Activated CD4-positive, alpha-beta memory T cell treated with anti-CD3 and anti-CD28 coated beads for 36 hours (primary cell): ENCODE measurements around the gene TBC1D1. TPM values are rescaled to one million over a fixed set of nuclear protein-coding genes. Genes with fewer than 3 reads are reported as not detected.

Experiments used
- CTCF ChIA-PET: fragments of 350-600 bp; sonication (Branson Sonifier 250); formaldehyde crosslinking; loops from one replicate; lab custom pipeline; 2021; ENCODE audit warnings: antibody characterized with exemption, inconsistent platforms; lab: Charles Lee
- POLR2A ChIA-PET: fragments of 350-600 bp; sonication (Branson Sonifier 250); formaldehyde crosslinking; loops from one replicate; lab custom pipeline; 2021; ENCODE audit warnings: antibody characterized with exemption; lab: Charles Lee
- DNase-seq: peaks from one replicate; pipeline ENCODE4 v3.0.0-alpha.2; 2020
- H3K27ac Mint-ChIP-seq: one replicate; pipeline ENCODE4 v1.8.0; 2021; ENCODE audit warnings: mixed read lengths
- H3K27me3 Mint-ChIP-seq: one replicate; pipeline ENCODE4 v1.8.0; 2021; ENCODE audit warnings: mixed read lengths
- H3K36me3 Mint-ChIP-seq: one replicate; pipeline ENCODE4 v1.8.0; 2021; ENCODE audit warnings: mixed read lengths
- H3K4me1 Mint-ChIP-seq: one replicate; pipeline ENCODE4 v1.8.0; 2021; ENCODE audit warnings: low read depth, mixed read lengths
- H3K4me3 Mint-ChIP-seq: one replicate; pipeline ENCODE4 v1.8.0; 2021; ENCODE audit warnings: mild to moderate bottlenecking, mixed read lengths
- H3K9me3 Mint-ChIP-seq: one replicate; pipeline ENCODE4 v1.8.0; 2021; ENCODE audit warnings: mixed read lengths
- intact Hi-C: fragments of 100-400 bp; cut with micrococcal nuclease; formaldehyde crosslinking; loops from one replicate; pipeline ENCODE4 v1.15.1; 2023
- total RNA-seq, 2 experiments: library from RNA; stranded (reverse); gene quantifications; one replicate each; pipeline ENCODE4 v1.2.3, GENCODE V29; 2021

The TBC1D1 gene
- total RNA-seq, 2 experiments from 2014 or later, result 67.6 to 70.4 TPM

GRCh38 chr4:38049545-38050170 is 158.8 kb downstream of the TBC1D1 start:
- no peak for DNase-seq
- ChIA-PET CTCF (no interaction called here), POLR2A (no interaction called here)
- intact Hi-C loops, result no loop called here
- H3K9me3 Mint-ChIP-seq, result no peaks in the 10 kb centered on the region
- H3K36me3 Mint-ChIP-seq, result peaks cover 15% of the 10 kb centered on the region
- no peak overlapping the region for H3K27ac Mint-ChIP-seq
- no peak overlapping the region for H3K4me3 Mint-ChIP-seq
- H3K27me3 Mint-ChIP-seq, result no peaks in the 10 kb centered on the region
- no peaks in the 10 kb centered on the region for H3K4me1 Mint-ChIP-seq

GRCh38 chr4:38050560-38051350 is 159.9 kb downstream of the TBC1D1 start:
- Mint-ChIP-seq H3K27ac (no peak overlapping the region), H3K9me3 (no peaks in the 10 kb centered on the region), H3K36me3 (peaks cover 13% of the 10 kb centered on the region), H3K27me3 (no peaks in the 10 kb centered on the region), H3K4me1 (no peaks in the 10 kb centered on the region), H3K4me3 (no peak overlapping the region)
- intact Hi-C loops, result no loop called here
- no peak for DNase-seq
- ChIA-PET CTCF (interaction anchor here (1.0 kb wide), 1 partner anchor 12 kb away, joined by 3 read pairs; no protein-coding TSS in a partner anchor), POLR2A (no interaction called here)

GRCh38 chr4:38055566-38055965 is 164.7 kb downstream of the TBC1D1 start:
- intact Hi-C loops, result no loop called here
- H3K4me1 Mint-ChIP-seq, result no peaks in the 10 kb centered on the region
- POLR2A ChIA-PET, result no interaction called here
- CTCF ChIA-PET, result interaction anchor here (1.3 kb wide), 1 partner anchor 125 kb away, joined by 3 read pairs; no protein-coding TSS in a partner anchor
- no peaks in the 10 kb centered on the region for H3K27me3 Mint-ChIP-seq
- H3K4me3 Mint-ChIP-seq, result no peak overlapping the region
- no peak overlapping the region for H3K27ac Mint-ChIP-seq
- H3K36me3 Mint-ChIP-seq, result peaks cover 18% of the 10 kb centered on the region
- no peaks in the 10 kb centered on the region for H3K9me3 Mint-ChIP-seq
- DNase-seq, result no peak

GRCh38 chr4:38056011-38056685 is 165.3 kb downstream of the TBC1D1 start:
- no peak for DNase-seq
- ChIA-PET POLR2A (no interaction called here), CTCF (interaction anchor here (1.0 kb wide), 1 partner anchor 253 kb away, joined by 3 read pairs; no protein-coding TSS in a partner anchor)
- Mint-ChIP-seq H3K27ac (no peak overlapping the region), H3K9me3 (no peaks in the 10 kb centered on the region), H3K4me3 (no peak overlapping the region), H3K27me3 (no peaks in the 10 kb centered on the region), H3K4me1 (no peaks in the 10 kb centered on the region), H3K36me3 (peaks cover 18% of the 10 kb centered on the region)
- intact Hi-C loops, result no loop called here

GRCh38 chr4:38058151-38058550 is 167.3 kb downstream of the TBC1D1 start:
- H3K9me3 Mint-ChIP-seq, result no peaks in the 10 kb centered on the region
- no peak for DNase-seq
- no peak overlapping the region for H3K4me3 Mint-ChIP-seq
- H3K4me1 Mint-ChIP-seq, result peaks cover 14% of the 10 kb centered on the region
- CTCF ChIA-PET, result interaction anchor here (1.2 to 1.5 kb wide), 2 partner anchors 23 to 672 kb away, joined by 3 read pairs; no protein-coding TSS in a partner anchor
- H3K36me3 Mint-ChIP-seq, result peaks cover 11% of the 10 kb centered on the region
- intact Hi-C loops, result no loop called here
- no peak overlapping the region for H3K27ac Mint-ChIP-seq
- no peaks in the 10 kb centered on the region for H3K27me3 Mint-ChIP-seq
- POLR2A ChIA-PET, result no interaction called here

GRCh38 chr4:38060829-38061431 is 170.0 kb downstream of the TBC1D1 start:
- Mint-ChIP-seq H3K27ac (no peak overlapping the region), H3K4me3 (no peak overlapping the region), H3K4me1 (peaks cover 14% of the 10 kb centered on the region), H3K36me3 (peaks cover 12% of the 10 kb centered on the region), H3K9me3 (no peaks in the 10 kb centered on the region), H3K27me3 (no peaks in the 10 kb centered on the region)
- intact Hi-C loops, result no loop called here
- CTCF ChIA-PET, result interaction anchor here (0.6 to 3.4 kb wide), 6 partner anchors 31 to 614 kb away, joined by 3 to 29 read pairs (median 4); no protein-coding TSS in a partner anchor
- POLR2A ChIA-PET, result no interaction called here
- DNase-seq, result no peak

- Mint-ChIP-seq H3K4me3 (peak overlapping the region; percentile 77), H3K36me3 (peaks cover 11% of the 10 kb centered on the region), H3K27me3 (no peaks in the 10 kb centered on the region), H3K9me3 (no peaks in the 10 kb centered on the region), H3K27ac (peak overlapping the region; percentile 70), H3K4me1 (peaks cover 14% of the 10 kb centered on the region)
- DNase-seq, result peak; percentile 80
- CTCF ChIA-PET, result interaction anchor here (0.5 to 3.4 kb wide), 29 partner anchors 9 to 858 kb away, joined by 3 to 29 read pairs (median 4); partner anchors contain the start of gene TLR10
- POLR2A ChIA-PET, result no interaction called here
- intact Hi-C loops, result loop anchor here (1.0 to 2.0 kb wide), 7 partner anchors 69 to 669 kb away; no protein-coding TSS in a partner anchor
These were observed 171.3 kb downstream of the TBC1D1 start for GRCh38 chr4:38062088-38062775.

GRCh38 chr4:38062776-38063097 is 171.9 kb downstream of the TBC1D1 start:
- Mint-ChIP-seq H3K4me3 (peak overlapping the region; percentile 10), H3K27ac (peak overlapping the region; percentile 38)

GRCh38 chr4:38065176-38065575 is 174.3 kb downstream of the TBC1D1 start:
- ChIA-PET POLR2A (no interaction called here), CTCF (interaction anchor here (0.8 to 0.9 kb wide), 3 partner anchors 115 to 610 kb away, joined by 3 to 4 read pairs (median 3); no protein-coding TSS in a partner anchor)
- Mint-ChIP-seq H3K27me3 (no peaks in the 10 kb centered on the region), H3K4me1 (peaks cover 28% of the 10 kb centered on the region), H3K27ac (no peak overlapping the region), H3K4me3 (no peak overlapping the region), H3K9me3 (no peaks in the 10 kb centered on the region), H3K36me3 (peaks cover 10% of the 10 kb centered on the region)
- intact Hi-C loops, result no loop called here
- DNase-seq, result no peak

More at GRCh38 chr4:38062776-38063097, 171.9 kb downstream of the TBC1D1 start:
- Mint-ChIP-seq H3K4me1 (peaks cover 14% of the 10 kb centered on the region), H3K27me3 (no peaks in the 10 kb centered on the region), H3K36me3 (peaks cover 10% of the 10 kb centered on the region), H3K9me3 (no peaks in the 10 kb centered on the region)
- DNase-seq, result peak; percentile 23
- intact Hi-C loops, result loop anchor here (1.0 to 2.0 kb wide), 7 partner anchors 69 to 669 kb away; no protein-coding TSS in a partner anchor
- POLR2A ChIA-PET, result no interaction called here
- CTCF ChIA-PET, result interaction anchor here (0.5 to 3.4 kb wide), 29 partner anchors 8 to 857 kb away, joined by 3 to 29 read pairs (median 4); partner anchors contain the start of gene TLR10

- CTCF ChIA-PET, result interaction anchor here (0.8 to 1.2 kb wide), 3 partner anchors 113 to 609 kb away, joined by 3 read pairs; no protein-coding TSS in a partner anchor
These were observed 175.0 kb downstream of the TBC1D1 start for GRCh38 chr4:38065900-38066299.

GRCh38 chr4:38067499-38067898 is 176.6 kb downstream of the TBC1D1 start:
- DNase-seq, result no peak
- ChIA-PET CTCF (no interaction called here), POLR2A (no interaction called here)
- Mint-ChIP-seq H3K36me3 (peaks cover 8% of the 10 kb centered on the region), H3K4me3 (no peak overlapping the region), H3K27ac (no peak overlapping the region), H3K4me1 (peaks cover 25% of the 10 kb centered on the region), H3K9me3 (no peaks in the 10 kb centered on the region), H3K27me3 (no peaks in the 10 kb centered on the region)
- intact Hi-C loops, result no loop called here

More at GRCh38 chr4:38065900-38066299, 175.0 kb downstream of the TBC1D1 start:
- Mint-ChIP-seq H3K27ac (no peak overlapping the region), H3K27me3 (no peaks in the 10 kb centered on the region), H3K4me3 (no peak overlapping the region), H3K36me3 (peaks cover 8% of the 10 kb centered on the region), H3K4me1 (peaks cover 28% of the 10 kb centered on the region), H3K9me3 (no peaks in the 10 kb centered on the region)
- DNase-seq, result no peak
- intact Hi-C loops, result no loop called here
- POLR2A ChIA-PET, result no interaction called here
